NCI-H446 treated with DMSO at 0.1 percent for 48 hours (cell line): ENCODE data around the gene PRPF18.
A peak's percentile ranks its signal among the peaks of the same experiment; 100 is the strongest.

Experiments used
- DNase-seq: peaks from one replicate; lab custom pipeline; 2025; lab: John Stamatoyannopoulos, UW

The PRPF18 gene

GRCh38 chr10:13637894-13638293, 51.1 kb downstream of the PRPF18 start:
- no peak for DNase-seq

GRCh38 chr10:13642293-13642692, 55.5 kb downstream of the PRPF18 start:
- DNase-seq = no peak

GRCh38 chr10:13643016-13643415, 56.3 kb downstream of the PRPF18 start:
- no peak for DNase-seq

- no peak for DNase-seq
These were observed 58.1 kb downstream of the PRPF18 start for GRCh38 chr10:13644866-13645265.

GRCh38 chr10:13648425-13648824, 61.7 kb downstream of the PRPF18 start:
- no peak for DNase-seq

- DNase-seq = no peak
These were observed 63.2 kb downstream of the PRPF18 start for GRCh38 chr10:13649844-13650520.

- DNase-seq = no peak
These were observed 64.2 kb downstream of the PRPF18 start for GRCh38 chr10:13650961-13651360.

- no peak for DNase-seq
These were observed 65.4 kb downstream of the PRPF18 start for GRCh38 chr10:13651969-13652720.

GRCh38 chr10:13652860-13653259, 66.1 kb downstream of the PRPF18 start:
- DNase-seq = no peak

GRCh38 chr10:13654118-13654830, 67.5 kb downstream of the PRPF18 start:
- no peak for DNase-seq

- DNase-seq = no peak
These were observed 68.1 kb downstream of the PRPF18 start for GRCh38 chr10:13654846-13655245.

- DNase-seq = no peak
These were observed 69.8 kb downstream of the PRPF18 start for GRCh38 chr10:13656337-13657100.

- DNase-seq = no peak
These were observed 70.4 kb downstream of the PRPF18 start for GRCh38 chr10:13657101-13657680.

- no peak for DNase-seq
These were observed 71.5 kb downstream of the PRPF18 start for GRCh38 chr10:13658264-13658663.

- DNase-seq = peak; percentile 9
These were observed 72.3 kb downstream of the PRPF18 start for GRCh38 chr10:13658871-13659685.

- peak; percentile 45 for DNase-seq
These were observed 73.3 kb downstream of the PRPF18 start for GRCh38 chr10:13659887-13660550.

- DNase-seq = no peak
These were observed 73.8 kb downstream of the PRPF18 start for GRCh38 chr10:13660551-13660920.

GRCh38 chr10:13661256-13661655, 74.5 kb downstream of the PRPF18 start:
- DNase-seq = no peak

GRCh38 chr10:13665516-13666262, 78.9 kb downstream of the PRPF18 start:
- no peak for DNase-seq

GRCh38 chr10:13668126-13668525, 81.4 kb downstream of the PRPF18 start:
- no peak for DNase-seq
